Skin of body (tissue), 2 donors: ENCODE measurements around the gene GZF1. TPM values are rescaled to one million over a fixed set of nuclear protein-coding genes. Genes with fewer than 3 reads are reported as not detected.
A peak's percentile ranks its signal among the peaks of the same experiment; 100 is the strongest.
"Not testable (repeated sequence)": the region's sequence is repeated elsewhere in the genome, so short reads cannot be mapped to it uniquely, and the experiment has no call there.

Experiments
- DNase-seq: peaks from one replicate; lab custom pipeline; 2025; lab: John Stamatoyannopoulos, UW
- total RNA-seq: library from RNA; depleted of rRNA; stranded (reverse); fragments of >200 nt; gene quantifications from one replicate; pipeline ENCODE4 v1.2.3, GENCODE V29; 2014

GZF1 gene
- total RNA-seq, 1 donor from 2014 or later = 17.3 TPM

GRCh38 chr20:23346002-23346401 lies 16.0 kb upstream of the GZF1 start:
- DNase-seq = no peak

- DNase-seq = no peak
Observed at GRCh38 chr20:23347791-23348190, 14.2 kb upstream of the GZF1 start.

GRCh38 chr20:23348510-23348909 lies 13.5 kb upstream of the GZF1 start:
- not testable (repeated sequence) for DNase-seq

GRCh38 chr20:23349338-23350195 lies 12.4 kb upstream of the GZF1 start:
- DNase-seq = peak; percentile 93

- DNase-seq = peak; percentile 97
Observed at GRCh38 chr20:23350196-23350903, 11.6 kb upstream of the GZF1 start, which contains the start of gene NXT1. Gene NXT1 (plus strand): TSS chr20:23350791. CDS start chr20:23354042, 3,251 bp downstream.

- peak; percentile 25 for DNase-seq
Observed at GRCh38 chr20:23350904-23351838, 10.8 kb upstream of the GZF1 start.

- no peak for DNase-seq
Observed at GRCh38 chr20:23356203-23356602, 5.8 kb upstream of the GZF1 start.

GRCh38 chr20:23357767-23358562 lies 4.0 kb upstream of the GZF1 start:
- peak; percentile 97 for DNase-seq

- no peak for DNase-seq
Observed at GRCh38 chr20:23358563-23358906, 3.4 kb upstream of the GZF1 start.

GRCh38 chr20:23358923-23359593 lies 2.9 kb upstream of the GZF1 start:
- no peak for DNase-seq

GRCh38 chr20:23360531-23360930 lies 1.5 kb upstream of the GZF1 start:
- no peak for DNase-seq

- no peak for DNase-seq
Observed at GRCh38 chr20:23361119-23361475, 885 bp upstream of the GZF1 start.

GRCh38 chr20:23362392-23363256 lies 642 bp downstream of the GZF1 start:
- DNase-seq = peak; percentile 17

- no peak for DNase-seq
Observed at GRCh38 chr20:23363257-23363649, 1.3 kb downstream of the GZF1 start.

GRCh38 chr20:23365390-23366165 lies 3.6 kb downstream of the GZF1 start:
- no peak for DNase-seq

GRCh38 chr20:23366384-23366783 lies 4.4 kb downstream of the GZF1 start:
- DNase-seq = no peak

GRCh38 chr20:23367770-23368169 lies 5.8 kb downstream of the GZF1 start:
- no peak for DNase-seq

GRCh38 chr20:23368316-23369071 lies 6.5 kb downstream of the GZF1 start:
- no peak for DNase-seq
